Neural cell (in vitro differentiated cells): ENCODE results near the gene SDK1. TPM values are rescaled to one million over a fixed set of nuclear protein-coding genes. Genes with fewer than 3 reads are reported as not detected.
A peak's percentile ranks its signal among the peaks of the same experiment; 100 is the strongest.

Source experiments
- H2AFZ ChIP-seq: fragments of 200-600, 300-800 bp; sonication (generic), shearing (Covaris generic); 2 replicates; pipeline ENCODE4 v1.6.0; 2014; ENCODE audit warnings: low read depth, mild to moderate bottlenecking, antibody characterized with exemption, low read length, moderate library complexity
- H3F3A ChIP-seq: fragments of 200-600 bp; shearing (Covaris generic); 2 replicates; pipeline ENCODE4 v1.6.1; 2016; ENCODE audit warnings: mild to moderate bottlenecking, moderate library complexity, mixed read lengths, antibody characterized with exemption, low read length; ENCODE audit not compliant: insufficient read depth, poor library complexity, severe bottlenecking
- H3K27ac ChIP-seq: fragments of 200-600, 300-800 bp; sonication (generic), shearing (Covaris generic); 2 replicates; pipeline ENCODE4 v1.5.1; 2014; ENCODE audit warnings: mild to moderate bottlenecking, low read length, moderate library complexity
- H3K27me3 ChIP-seq: fragments of 300-800, 200-600 bp; sonication (generic), shearing (Covaris generic); 2 replicates; pipeline ENCODE4 v1.6.0; 2014; ENCODE audit warnings: mild to moderate bottlenecking, low read depth, low read length, moderate library complexity; ENCODE audit not compliant: insufficient read depth
- H3K36me3 ChIP-seq: fragments of 300-800, 200-600 bp; sonication (generic), shearing (Covaris generic); 2 replicates; pipeline ENCODE4 v1.5.1; 2014; ENCODE audit warnings: mild to moderate bottlenecking, antibody characterized with exemption, low read length, moderate library complexity; ENCODE audit not compliant: insufficient read depth
- H3K4me2 ChIP-seq: fragments of 300-800, 200-600 bp; sonication (generic), shearing (Covaris generic); 2 replicates; pipeline ENCODE4 v1.6.0; 2014; ENCODE audit warnings: mild to moderate bottlenecking, low read length
- H3K4me3 ChIP-seq: fragments of 300-800, 200-600 bp; sonication (generic), shearing (Covaris generic); 2 replicates; pipeline ENCODE4 v1.5.1; 2014; ENCODE audit warnings: mild to moderate bottlenecking, low read length, moderate library complexity
- H3K79me2 ChIP-seq: fragments of 200-600 bp; shearing (Covaris generic); replicated peaks from 2 replicates; pipeline ENCODE4 v1.6.0; 2014; ENCODE audit warnings: mild to moderate bottlenecking, low read length, moderate library complexity; ENCODE audit not compliant: insufficient read depth
- H3K9ac ChIP-seq: fragments of 300-800, 200-600 bp; sonication (generic), shearing (Covaris generic); 2 replicates; pipeline ENCODE4 v1.6.1; 2016; ENCODE audit warnings: mild to moderate bottlenecking, low read length, mixed read lengths
- H3K9me2 ChIP-seq: fragments of 200-600 bp; shearing (Covaris generic); 2 replicates; pipeline ENCODE4 v1.6.1; 2016; ENCODE audit warnings: mild to moderate bottlenecking, low read length, mixed read lengths; ENCODE audit not compliant: insufficient read depth
- H3K9me3 ChIP-seq: fragments of 200-600, 300-800 bp; sonication (generic), shearing (Covaris generic); 2 replicates; pipeline ENCODE4 v1.6.1; 2016; ENCODE audit warnings: mild to moderate bottlenecking, mixed run types, low read length, moderate library complexity, mixed read lengths
- H4K20me1 ChIP-seq: fragments of 200-600 bp; shearing (Covaris generic); 2 replicates; pipeline ENCODE4 v1.6.1; 2016; ENCODE audit warnings: mild to moderate bottlenecking, mixed run types; ENCODE audit not compliant: insufficient read depth
- EP300 ChIP-seq: fragments of 450-650 bp; conservative IDR thresholded peaks from 2 replicates; pipeline ENCODE4 v1.6.1; 2014; ENCODE audit warnings: antibody characterized with exemption, mild to moderate bottlenecking, moderate library complexity; ENCODE audit not compliant: poor library complexity, severe bottlenecking
- EZH2 ChIP-seq: fragments of 200-600, 300-800 bp; shearing (Covaris generic), sonication (generic); IDR thresholded peaks from 2 replicates; pipeline ENCODE4 v1.6.1; 2014; ENCODE audit warnings: antibody characterized with exemption, low read length, borderline replicate concordance, mild to moderate bottlenecking; ENCODE audit not compliant: insufficient read depth, poor library complexity, severe bottlenecking
- MXI1 ChIP-seq: fragments of 450-650 bp; conservative IDR thresholded peaks from 2 replicates; pipeline ENCODE4 v1.6.1; 2014; ENCODE audit warnings: antibody characterized with exemption, mild to moderate bottlenecking; ENCODE audit not compliant: poor library complexity, severe bottlenecking
- POLR2AphosphoS5 ChIP-seq: IDR thresholded peaks from 2 replicates; pipeline ENCODE4 v1.6.1; 2012
- RAD21 ChIP-seq: fragments of 450-650 bp; conservative IDR thresholded peaks from 2 replicates; pipeline ENCODE4 v1.6.1; 2014; ENCODE audit warnings: antibody characterized with exemption, mild to moderate bottlenecking, moderate library complexity
- REST ChIP-seq: IDR thresholded peaks from 2 replicates; pipeline ENCODE4 v1.6.1; 2012; ENCODE audit warnings: borderline replicate concordance
- SMC3 ChIP-seq: fragments of 450-650 bp; conservative IDR thresholded peaks from 2 replicates; pipeline ENCODE4 v1.6.1; 2014; ENCODE audit warnings: antibody characterized with exemption, mild to moderate bottlenecking, moderate library complexity; ENCODE audit not compliant: poor library complexity
- TAF1 ChIP-seq: IDR thresholded peaks from 2 replicates; pipeline ENCODE4 v1.6.1; 2012; ENCODE audit warnings: low read depth
- polyA plus RNA-seq: library from polyadenylated mRNA; depleted of rRNA; stranded (reverse); fragments of >200 nt; gene quantifications from 2 replicates; pipeline ENCODE4 v1.2.3, GENCODE V29; 2014
- TF ChIP-seq, protein P1 (sequence below): fragments of 450-650 bp; IDR thresholded peaks from 2 replicates; pipeline ENCODE4 v1.5.1; 2014; ENCODE audit warnings: antibody characterized with exemption, mild to moderate bottlenecking, moderate library complexity; ENCODE audit not compliant: poor library complexity, severe bottlenecking

The SDK1 gene
- polyA plus RNA-seq, 1 donor from 2014 or later: 2.7 TPM

DNA sequence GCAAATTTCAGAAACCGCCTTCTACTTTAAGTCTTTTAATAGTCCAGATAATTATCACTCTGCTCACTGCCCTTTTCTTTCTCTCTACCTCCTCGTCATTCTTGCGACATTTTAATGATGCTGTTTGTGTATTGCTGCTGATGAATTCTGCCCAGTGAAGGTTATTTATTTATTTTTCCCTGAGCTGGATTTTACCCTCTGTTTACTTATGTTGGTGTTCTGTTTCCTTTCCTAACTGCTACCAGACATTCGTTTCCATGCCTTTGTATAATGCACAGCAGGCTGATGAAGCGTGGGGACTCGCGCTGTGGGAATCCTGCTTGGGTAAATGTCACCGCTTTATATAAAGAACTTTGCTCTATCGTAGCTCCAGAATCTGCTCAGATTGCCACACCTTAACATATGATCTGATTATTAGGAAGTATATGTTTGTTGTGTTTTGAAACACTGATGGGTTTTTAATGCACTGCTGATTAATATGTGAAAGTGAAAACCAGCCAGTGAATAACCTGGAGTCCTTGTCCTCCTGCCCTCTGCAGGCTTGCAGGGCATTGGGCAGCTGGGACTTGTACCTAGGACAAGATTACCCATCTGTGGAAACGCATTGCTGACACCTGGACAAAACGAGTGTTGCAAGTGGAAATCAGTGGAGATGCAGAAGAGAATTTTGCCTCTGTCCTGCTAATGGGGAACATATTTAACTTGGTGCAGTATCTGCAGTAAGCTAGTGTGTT lies 291.5 kb downstream of the SDK1 start:
- H3F3A ChIP-seq: peaks cover 9% of the 10 kb centered on the region
- H3K9ac ChIP-seq: no peak overlapping the region
- peak overlapping the region; percentile 59 for H3K4me2 ChIP-seq
- H3K27me3 ChIP-seq: no peaks in the 10 kb centered on the region
- H3K79me2 ChIP-seq: no peaks in the 10 kb centered on the region
- H3K4me3 ChIP-seq: peak overlapping the region; percentile 36
- H3K27ac ChIP-seq: no peak overlapping the region
- TF ChIP-seq RAD21: no peak
- H3K36me3 ChIP-seq: no peaks in the 10 kb centered on the region
- H2AFZ ChIP-seq: no peak overlapping the region
- H3K9me3 ChIP-seq: no peaks in the 10 kb centered on the region
- H4K20me1 ChIP-seq: no peaks in the 10 kb centered on the region
- no peaks in the 10 kb centered on the region for H3K9me2 ChIP-seq

GRCh38 chr7:3594901-3595300 lies 293.8 kb downstream of the SDK1 start:
- Histone ChIP-seq H2AFZ (no peak overlapping the region), H3K9ac (no peak overlapping the region), H3K4me2 (no peak overlapping the region), H4K20me1 (no peaks in the 10 kb centered on the region), H3K36me3 (no peaks in the 10 kb centered on the region), H3K27me3 (no peaks in the 10 kb centered on the region), H3K9me2 (no peaks in the 10 kb centered on the region), H3K4me3 (no peak overlapping the region), H3K9me3 (no peaks in the 10 kb centered on the region), H3F3A (peaks cover 9% of the 10 kb centered on the region), H3K79me2 (no peaks in the 10 kb centered on the region), H3K27ac (no peak overlapping the region)
- no peak for TF ChIP-seq POLR2AphosphoS5
- TF ChIP-seq EZH2: no peak
- TF ChIP-seq RAD21: no peak
- TF ChIP-seq, protein P1, sequence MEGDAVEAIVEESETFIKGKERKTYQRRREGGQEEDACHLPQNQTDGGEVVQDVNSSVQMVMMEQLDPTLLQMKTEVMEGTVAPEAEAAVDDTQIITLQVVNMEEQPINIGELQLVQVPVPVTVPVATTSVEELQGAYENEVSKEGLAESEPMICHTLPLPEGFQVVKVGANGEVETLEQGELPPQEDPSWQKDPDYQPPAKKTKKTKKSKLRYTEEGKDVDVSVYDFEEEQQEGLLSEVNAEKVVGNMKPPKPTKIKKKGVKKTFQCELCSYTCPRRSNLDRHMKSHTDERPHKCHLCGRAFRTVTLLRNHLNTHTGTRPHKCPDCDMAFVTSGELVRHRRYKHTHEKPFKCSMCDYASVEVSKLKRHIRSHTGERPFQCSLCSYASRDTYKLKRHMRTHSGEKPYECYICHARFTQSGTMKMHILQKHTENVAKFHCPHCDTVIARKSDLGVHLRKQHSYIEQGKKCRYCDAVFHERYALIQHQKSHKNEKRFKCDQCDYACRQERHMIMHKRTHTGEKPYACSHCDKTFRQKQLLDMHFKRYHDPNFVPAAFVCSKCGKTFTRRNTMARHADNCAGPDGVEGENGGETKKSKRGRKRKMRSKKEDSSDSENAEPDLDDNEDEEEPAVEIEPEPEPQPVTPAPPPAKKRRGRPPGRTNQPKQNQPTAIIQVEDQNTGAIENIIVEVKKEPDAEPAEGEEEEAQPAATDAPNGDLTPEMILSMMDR: no peak
- TF ChIP-seq SMC3: no peak
- TF ChIP-seq REST: no peak
- TF ChIP-seq EP300: no peak
- no peak for TF ChIP-seq MXI1
- TF ChIP-seq TAF1: no peak

GRCh38 chr7:3598854-3599253 lies 297.8 kb downstream of the SDK1 start:
- H2AFZ ChIP-seq: no peak overlapping the region
- H3K27ac ChIP-seq: no peak overlapping the region
- H3K36me3 ChIP-seq: no peaks in the 10 kb centered on the region
- H4K20me1 ChIP-seq: no peaks in the 10 kb centered on the region
- no peaks in the 10 kb centered on the region for H3K9me3 ChIP-seq
- no peak for TF ChIP-seq EP300
- TF ChIP-seq REST: no peak
- no peak for TF ChIP-seq TAF1
- TF ChIP-seq MXI1: no peak
- no peaks in the 10 kb centered on the region for H3K9me2 ChIP-seq
- no peak overlapping the region for H3K9ac ChIP-seq
- H3F3A ChIP-seq: no peaks in the 10 kb centered on the region
- H3K27me3 ChIP-seq: no peaks in the 10 kb centered on the region
- H3K4me2 ChIP-seq: no peak overlapping the region
- H3K4me3 ChIP-seq: no peak overlapping the region
- no peaks in the 10 kb centered on the region for H3K79me2 ChIP-seq
